Activated T-helper 17 cell treated with anti-CD3 and anti-CD28 coated beads, Interleukin-2, amount 50 U/mL, for 72 hours (primary cell): ENCODE results near the gene OSBPL6. TPM values are rescaled to one million over a fixed set of nuclear protein-coding genes. Genes with fewer than 3 reads are reported as not detected.
A peak's percentile ranks its signal among the peaks of the same experiment; 100 is the strongest.
"Not testable (repeated sequence)": the region's sequence is repeated elsewhere in the genome, so short reads cannot be mapped to it uniquely, and the experiment has no call there.

Source experiments
- ATAC-seq: fragments of 150-1000 bp; cut with Tn5 transposase; replicated peaks from 2 replicates; pipeline ENCODE4 v1.10.0; 2021; ENCODE audit warnings: mild to moderate bottlenecking, moderate library complexity
- H3K27ac Mint-ChIP-seq: one replicate; pipeline ENCODE4 v1.8.0; 2022; ENCODE audit warnings: mixed read lengths
- H3K27me3 Mint-ChIP-seq: one replicate; pipeline ENCODE4 v1.8.0; 2022; ENCODE audit warnings: mixed read lengths
- H3K36me3 Mint-ChIP-seq: one replicate; pipeline ENCODE4 v1.8.0; 2022; ENCODE audit warnings: low read depth, mild to moderate bottlenecking, mixed read lengths
- H3K4me1 Mint-ChIP-seq: one replicate; pipeline ENCODE4 v1.8.0; 2022; ENCODE audit warnings: mixed read lengths
- H3K4me3 Mint-ChIP-seq: one replicate; pipeline ENCODE4 v1.8.0; 2022; ENCODE audit warnings: mild to moderate bottlenecking, mixed read lengths
- H3K9me3 Mint-ChIP-seq: one replicate; pipeline ENCODE4 v1.8.0; 2022; ENCODE audit warnings: mixed read lengths
- total RNA-seq, 2 donors: library from RNA; stranded (reverse); gene quantifications; one replicate each; pipeline ENCODE4 v1.2.3, GENCODE V29; 2022

Gene OSBPL6
- total RNA-seq, 2 donors from 2014 or later: 0.77 to 1.0 TPM

- Mint-ChIP-seq H3K4me1 (peaks cover 14% of the 10 kb centered on the region), H3K36me3 (no peaks in the 10 kb centered on the region), H3K9me3 (no peaks in the 10 kb centered on the region), H3K27ac (peak overlapping the region; percentile 88), H3K27me3 (peaks cover 3% of the 10 kb centered on the region), H3K4me3 (peak overlapping the region; percentile 57)
- peak; percentile 96 for ATAC-seq
Measured at GRCh38 chr2:178404368-178404767, 210.1 kb downstream of the OSBPL6 start.

GRCh38 chr2:178409261-178409660 lies 214.9 kb downstream of the OSBPL6 start:
- Mint-ChIP-seq H3K36me3 (no peaks in the 10 kb centered on the region), H3K27me3 (no peaks in the 10 kb centered on the region), H3K4me3 (no peak overlapping the region), H3K4me1 (peaks cover 7% of the 10 kb centered on the region), H3K27ac (no peak overlapping the region), H3K9me3 (no peaks in the 10 kb centered on the region)
- no peak for ATAC-seq

- Mint-ChIP-seq H3K4me3 (no peak overlapping the region), H3K27ac (no peak overlapping the region), H3K9me3 (no peaks in the 10 kb centered on the region), H3K27me3 (no peaks in the 10 kb centered on the region), H3K36me3 (no peaks in the 10 kb centered on the region), H3K4me1 (peaks cover 10% of the 10 kb centered on the region)
- no peak for ATAC-seq
Measured at GRCh38 chr2:178412047-178412446, 217.7 kb downstream of the OSBPL6 start.

- not testable (repeated sequence) for ATAC-seq, H3K27me3 Mint-ChIP-seq, H3K9me3 Mint-ChIP-seq, H3K36me3 Mint-ChIP-seq
- Mint-ChIP-seq H3K4me1 (peaks cover 10% of the 10 kb centered on the region), H3K4me3 (peak overlapping the region; percentile 91), H3K27ac (peak overlapping the region; percentile 95)
Measured at GRCh38 chr2:178412453-178412852, 218.1 kb downstream of the OSBPL6 start.

GRCh38 chr2:178413472-178414265 lies 219.4 kb downstream of the OSBPL6 start:
- Mint-ChIP-seq H3K9me3 (no peaks in the 10 kb centered on the region), H3K36me3 (no peaks in the 10 kb centered on the region), H3K27me3 (no peaks in the 10 kb centered on the region), H3K27ac (peak overlapping the region; percentile 95), H3K4me1 (peaks cover 10% of the 10 kb centered on the region), H3K4me3 (peak overlapping the region; percentile 91)
- peak; percentile 85 for ATAC-seq

GRCh38 chr2:178414266-178415247 lies 220.2 kb downstream of the OSBPL6 start:
- peak; percentile 83 for ATAC-seq
- H3K4me3 Mint-ChIP-seq: peak overlapping the region; percentile 91
- H3K27me3 Mint-ChIP-seq: no peaks in the 10 kb centered on the region
- peaks cover 10% of the 10 kb centered on the region for H3K4me1 Mint-ChIP-seq
- H3K36me3 Mint-ChIP-seq: no peaks in the 10 kb centered on the region
- H3K9me3 Mint-ChIP-seq: no peaks in the 10 kb centered on the region
- peak overlapping the region; percentile 95 for H3K27ac Mint-ChIP-seq

GRCh38 chr2:178415979-178416378 lies 221.7 kb downstream of the OSBPL6 start:
- Mint-ChIP-seq H3K27me3 (no peaks in the 10 kb centered on the region), H3K4me1 (peaks cover 10% of the 10 kb centered on the region), H3K27ac (no peak overlapping the region), H3K36me3 (no peaks in the 10 kb centered on the region), H3K4me3 (no peak overlapping the region), H3K9me3 (no peaks in the 10 kb centered on the region)
- ATAC-seq: no peak

GRCh38 chr2:178417916-178418315 lies 223.6 kb downstream of the OSBPL6 start:
- no peaks in the 10 kb centered on the region for H3K36me3 Mint-ChIP-seq
- H3K4me3 Mint-ChIP-seq: no peak overlapping the region
- H3K27me3 Mint-ChIP-seq: no peaks in the 10 kb centered on the region
- no peak for ATAC-seq
- no peak overlapping the region for H3K27ac Mint-ChIP-seq
- H3K4me1 Mint-ChIP-seq: peaks cover 10% of the 10 kb centered on the region
- H3K9me3 Mint-ChIP-seq: no peaks in the 10 kb centered on the region

GRCh38 chr2:178418426-178418825 lies 224.1 kb downstream of the OSBPL6 start:
- no peak for ATAC-seq
- Mint-ChIP-seq H3K27me3 (no peaks in the 10 kb centered on the region), H3K9me3 (no peaks in the 10 kb centered on the region), H3K36me3 (no peaks in the 10 kb centered on the region), H3K4me1 (peaks cover 8% of the 10 kb centered on the region), H3K4me3 (no peak overlapping the region), H3K27ac (no peak overlapping the region)

- Mint-ChIP-seq H3K4me3 (no peak overlapping the region), H3K36me3 (no peaks in the 10 kb centered on the region), H3K4me1 (peaks cover 7% of the 10 kb centered on the region), H3K27ac (no peak overlapping the region), H3K27me3 (no peaks in the 10 kb centered on the region), H3K9me3 (no peaks in the 10 kb centered on the region)
- ATAC-seq: no peak
Measured at GRCh38 chr2:178419123-178419522, 224.8 kb downstream of the OSBPL6 start.

GRCh38 chr2:178420463-178420999 lies 226.2 kb downstream of the OSBPL6 start:
- peaks cover 9% of the 10 kb centered on the region for H3K9me3 Mint-ChIP-seq
- no peaks in the 10 kb centered on the region for H3K4me1 Mint-ChIP-seq
- no peak for ATAC-seq
- no peaks in the 10 kb centered on the region for H3K27me3 Mint-ChIP-seq
- H3K4me3 Mint-ChIP-seq: no peak overlapping the region
- H3K27ac Mint-ChIP-seq: no peak overlapping the region
- H3K36me3 Mint-ChIP-seq: no peaks in the 10 kb centered on the region

- no peaks in the 10 kb centered on the region for H3K27me3 Mint-ChIP-seq
- ATAC-seq: no peak
- H3K4me3 Mint-ChIP-seq: no peak overlapping the region
- peaks cover 16% of the 10 kb centered on the region for H3K9me3 Mint-ChIP-seq
- H3K4me1 Mint-ChIP-seq: no peaks in the 10 kb centered on the region
- H3K36me3 Mint-ChIP-seq: peaks cover 12% of the 10 kb centered on the region
- H3K27ac Mint-ChIP-seq: no peak overlapping the region
Measured at GRCh38 chr2:178422097-178422496, 227.8 kb downstream of the OSBPL6 start.

GRCh38 chr2:178423746-178424145 lies 229.4 kb downstream of the OSBPL6 start:
- H3K9me3 Mint-ChIP-seq: peaks cover 16% of the 10 kb centered on the region
- H3K27me3 Mint-ChIP-seq, H3K4me1 Mint-ChIP-seq, H3K4me3 Mint-ChIP-seq, ATAC-seq, H3K27ac Mint-ChIP-seq: not testable (repeated sequence)
- H3K36me3 Mint-ChIP-seq: peaks cover 26% of the 10 kb centered on the region

GRCh38 chr2:178425255-178425827 lies 231.0 kb downstream of the OSBPL6 start:
- Mint-ChIP-seq H3K9me3 (peaks cover 16% of the 10 kb centered on the region), H3K4me3 (no peak overlapping the region), H3K4me1 (no peaks in the 10 kb centered on the region), H3K27ac (no peak overlapping the region), H3K36me3 (peaks cover 42% of the 10 kb centered on the region), H3K27me3 (no peaks in the 10 kb centered on the region)
- no peak for ATAC-seq
